ENCODE data around the gene MUC5AC.

DNA sequence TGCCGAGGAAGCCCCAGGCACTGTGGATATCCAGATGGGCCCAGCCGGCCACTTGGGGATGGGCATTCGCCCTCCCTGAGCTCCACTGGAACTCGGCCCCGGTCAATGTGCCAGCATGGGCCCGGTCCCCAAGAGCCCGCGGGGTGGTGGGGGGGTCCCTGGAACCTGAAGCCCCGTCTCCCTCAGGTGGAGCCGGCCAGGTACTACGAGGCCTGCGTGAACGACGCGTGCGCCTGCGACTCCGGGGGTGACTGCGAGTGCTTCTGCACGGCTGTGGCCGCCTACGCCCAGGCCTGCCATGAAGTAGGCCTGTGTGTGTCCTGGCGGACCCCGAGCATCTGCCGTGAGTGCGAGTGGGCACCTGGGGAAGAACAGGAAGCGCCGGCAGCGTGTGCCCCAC, 21.2 kb downstream of the MUC5AC start:
- TF ChIP-seq, protein P1, sequence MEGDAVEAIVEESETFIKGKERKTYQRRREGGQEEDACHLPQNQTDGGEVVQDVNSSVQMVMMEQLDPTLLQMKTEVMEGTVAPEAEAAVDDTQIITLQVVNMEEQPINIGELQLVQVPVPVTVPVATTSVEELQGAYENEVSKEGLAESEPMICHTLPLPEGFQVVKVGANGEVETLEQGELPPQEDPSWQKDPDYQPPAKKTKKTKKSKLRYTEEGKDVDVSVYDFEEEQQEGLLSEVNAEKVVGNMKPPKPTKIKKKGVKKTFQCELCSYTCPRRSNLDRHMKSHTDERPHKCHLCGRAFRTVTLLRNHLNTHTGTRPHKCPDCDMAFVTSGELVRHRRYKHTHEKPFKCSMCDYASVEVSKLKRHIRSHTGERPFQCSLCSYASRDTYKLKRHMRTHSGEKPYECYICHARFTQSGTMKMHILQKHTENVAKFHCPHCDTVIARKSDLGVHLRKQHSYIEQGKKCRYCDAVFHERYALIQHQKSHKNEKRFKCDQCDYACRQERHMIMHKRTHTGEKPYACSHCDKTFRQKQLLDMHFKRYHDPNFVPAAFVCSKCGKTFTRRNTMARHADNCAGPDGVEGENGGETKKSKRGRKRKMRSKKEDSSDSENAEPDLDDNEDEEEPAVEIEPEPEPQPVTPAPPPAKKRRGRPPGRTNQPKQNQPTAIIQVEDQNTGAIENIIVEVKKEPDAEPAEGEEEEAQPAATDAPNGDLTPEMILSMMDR (IDR thresholded peaks at IDR 0.05), result no peak
- TF ChIP-seq POLR2A (IDR thresholded peaks at IDR 0.05), result no peak
